ENCODE results near the gene PTPRF.

DNA sequence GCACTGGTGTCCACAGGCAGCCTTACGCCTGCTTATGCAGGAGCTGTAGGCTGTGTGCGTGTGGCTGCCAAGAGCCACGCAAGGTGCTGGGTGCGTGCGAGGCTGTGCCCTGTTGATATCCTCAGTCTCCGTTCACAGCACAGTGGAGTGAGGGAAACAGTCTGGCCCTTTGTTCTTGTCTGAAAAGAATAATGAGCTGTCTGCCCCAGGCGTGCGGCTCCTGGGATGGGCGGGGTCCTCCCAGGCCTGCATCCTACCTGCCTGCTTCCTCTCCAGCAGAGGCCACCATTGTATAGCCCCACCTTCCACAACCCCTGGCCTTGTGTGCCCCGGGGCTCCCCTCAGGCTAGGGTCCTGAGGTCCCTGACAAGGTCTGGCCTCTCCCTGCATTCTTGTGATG, 72.3 kb downstream of the PTPRF start:
- TF ChIP-seq, protein P1, sequence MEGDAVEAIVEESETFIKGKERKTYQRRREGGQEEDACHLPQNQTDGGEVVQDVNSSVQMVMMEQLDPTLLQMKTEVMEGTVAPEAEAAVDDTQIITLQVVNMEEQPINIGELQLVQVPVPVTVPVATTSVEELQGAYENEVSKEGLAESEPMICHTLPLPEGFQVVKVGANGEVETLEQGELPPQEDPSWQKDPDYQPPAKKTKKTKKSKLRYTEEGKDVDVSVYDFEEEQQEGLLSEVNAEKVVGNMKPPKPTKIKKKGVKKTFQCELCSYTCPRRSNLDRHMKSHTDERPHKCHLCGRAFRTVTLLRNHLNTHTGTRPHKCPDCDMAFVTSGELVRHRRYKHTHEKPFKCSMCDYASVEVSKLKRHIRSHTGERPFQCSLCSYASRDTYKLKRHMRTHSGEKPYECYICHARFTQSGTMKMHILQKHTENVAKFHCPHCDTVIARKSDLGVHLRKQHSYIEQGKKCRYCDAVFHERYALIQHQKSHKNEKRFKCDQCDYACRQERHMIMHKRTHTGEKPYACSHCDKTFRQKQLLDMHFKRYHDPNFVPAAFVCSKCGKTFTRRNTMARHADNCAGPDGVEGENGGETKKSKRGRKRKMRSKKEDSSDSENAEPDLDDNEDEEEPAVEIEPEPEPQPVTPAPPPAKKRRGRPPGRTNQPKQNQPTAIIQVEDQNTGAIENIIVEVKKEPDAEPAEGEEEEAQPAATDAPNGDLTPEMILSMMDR (IDR thresholded peaks at IDR 0.05; ENCODE audit: low read depth, low read length, poor library complexity, severe bottlenecking) = no peak
- TF ChIP-seq EZH2phosphoT487 (IDR thresholded peaks at IDR 0.05; ENCODE audit: borderline replicate concordance, low read length) = no peak
